WERI-Rb-1 (cell line): ENCODE data around the gene ECI1.
"Not testable (repeated sequence)": the region's sequence is repeated elsewhere in the genome, so short reads cannot be mapped to it uniquely, and the experiment has no call there.

Experiments used
- DNase-seq: peaks from one replicate; pipeline ENCODE4 v3.0.0-alpha.2; 2020
- H3K27ac ChIP-seq: fragments of 250-450 bp; sonication (Bioruptor Pico); 2 replicates; pipeline ENCODE4 v1.5.1; 2020; ENCODE audit warnings: mild to moderate bottlenecking, moderate library complexity
- H3K27me3 ChIP-seq: fragments of 250-450 bp; sonication (Bioruptor Pico); 2 replicates; pipeline ENCODE4 v1.5.1; 2021; ENCODE audit warnings: mild to moderate bottlenecking, low read depth, moderate library complexity; ENCODE audit not compliant: insufficient read depth, severe bottlenecking
- H3K36me3 ChIP-seq: fragments of 250-450 bp; sonication (Bioruptor Pico); 2 replicates; pipeline ENCODE4 v1.5.1; 2020; ENCODE audit warnings: mild to moderate bottlenecking, moderate library complexity
- H3K4me3 ChIP-seq: 2 replicates; pipeline ENCODE4 v1.5.1; 2011; ENCODE audit warnings: low read depth, mild to moderate bottlenecking, control low read depth, low read length
- H3K9me3 ChIP-seq: fragments of 250-450 bp; sonication (Bioruptor Pico); 2 replicates; pipeline ENCODE4 v1.5.1; 2021; ENCODE audit warnings: mild to moderate bottlenecking, moderate library complexity; ENCODE audit not compliant: severe bottlenecking
- TF ChIP-seq, protein P1 (sequence below): IDR thresholded peaks from 2 replicates; pipeline ENCODE4 v1.5.1; 2011; ENCODE audit warnings: low read depth, mild to moderate bottlenecking, control low read depth, inconsistent platforms, low read length

ECI1 gene

DNA sequence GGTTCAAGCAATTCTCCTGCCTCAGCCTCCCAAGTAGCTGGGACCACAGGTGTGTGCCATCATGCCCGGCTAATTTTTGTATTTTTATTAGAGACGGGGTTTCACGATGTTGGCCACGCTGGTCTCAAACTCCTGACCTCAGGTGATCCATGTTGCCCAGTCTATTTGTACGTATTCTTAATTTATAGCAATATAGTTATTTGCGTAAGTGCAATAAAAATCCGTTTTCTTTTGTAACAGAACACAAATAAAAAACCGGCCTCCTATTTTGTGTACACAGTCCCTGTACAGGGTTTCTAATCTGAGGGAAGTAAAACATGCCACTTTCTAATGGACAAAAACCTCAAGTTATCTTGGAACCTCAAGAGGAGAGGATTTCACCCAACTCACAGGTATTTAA is 8.9 kb upstream of the ECI1 start:
- DNase-seq: no peak
- H3K4me3 ChIP-seq: no peak overlapping the region
- TF ChIP-seq, protein P1, sequence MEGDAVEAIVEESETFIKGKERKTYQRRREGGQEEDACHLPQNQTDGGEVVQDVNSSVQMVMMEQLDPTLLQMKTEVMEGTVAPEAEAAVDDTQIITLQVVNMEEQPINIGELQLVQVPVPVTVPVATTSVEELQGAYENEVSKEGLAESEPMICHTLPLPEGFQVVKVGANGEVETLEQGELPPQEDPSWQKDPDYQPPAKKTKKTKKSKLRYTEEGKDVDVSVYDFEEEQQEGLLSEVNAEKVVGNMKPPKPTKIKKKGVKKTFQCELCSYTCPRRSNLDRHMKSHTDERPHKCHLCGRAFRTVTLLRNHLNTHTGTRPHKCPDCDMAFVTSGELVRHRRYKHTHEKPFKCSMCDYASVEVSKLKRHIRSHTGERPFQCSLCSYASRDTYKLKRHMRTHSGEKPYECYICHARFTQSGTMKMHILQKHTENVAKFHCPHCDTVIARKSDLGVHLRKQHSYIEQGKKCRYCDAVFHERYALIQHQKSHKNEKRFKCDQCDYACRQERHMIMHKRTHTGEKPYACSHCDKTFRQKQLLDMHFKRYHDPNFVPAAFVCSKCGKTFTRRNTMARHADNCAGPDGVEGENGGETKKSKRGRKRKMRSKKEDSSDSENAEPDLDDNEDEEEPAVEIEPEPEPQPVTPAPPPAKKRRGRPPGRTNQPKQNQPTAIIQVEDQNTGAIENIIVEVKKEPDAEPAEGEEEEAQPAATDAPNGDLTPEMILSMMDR: no peak
- no peaks in the 10 kb centered on the region for H3K9me3 ChIP-seq
- no peaks in the 10 kb centered on the region for H3K27me3 ChIP-seq
- no peak overlapping the region for H3K27ac ChIP-seq
- H3K36me3 ChIP-seq: peaks cover 99% of the 10 kb centered on the region

DNA sequence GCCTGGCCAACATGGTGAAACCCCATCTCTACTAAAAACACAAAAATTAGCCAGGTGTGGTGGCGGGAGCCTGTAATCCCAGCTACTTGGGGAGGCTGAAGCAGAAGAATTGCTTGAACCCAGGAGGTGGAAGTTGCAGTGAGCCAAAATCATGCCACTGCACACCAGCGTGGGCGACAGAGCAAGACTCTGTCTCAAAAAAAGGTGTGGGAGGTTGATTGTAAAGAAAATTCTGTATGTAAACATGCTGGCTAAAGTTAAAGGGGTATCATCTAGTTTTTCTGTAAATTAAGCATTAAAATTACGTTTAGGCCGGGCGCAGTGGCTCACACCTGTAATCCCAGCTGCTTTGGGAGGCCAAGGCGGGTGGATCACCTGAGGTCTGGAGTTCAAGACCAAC is 7.1 kb upstream of the ECI1 start:
- H3K27me3 ChIP-seq, H3K27ac ChIP-seq, H3K4me3 ChIP-seq, H3K9me3 ChIP-seq, DNase-seq: not testable (repeated sequence)
- H3K36me3 ChIP-seq: peaks cover 99% of the 10 kb centered on the region

DNA sequence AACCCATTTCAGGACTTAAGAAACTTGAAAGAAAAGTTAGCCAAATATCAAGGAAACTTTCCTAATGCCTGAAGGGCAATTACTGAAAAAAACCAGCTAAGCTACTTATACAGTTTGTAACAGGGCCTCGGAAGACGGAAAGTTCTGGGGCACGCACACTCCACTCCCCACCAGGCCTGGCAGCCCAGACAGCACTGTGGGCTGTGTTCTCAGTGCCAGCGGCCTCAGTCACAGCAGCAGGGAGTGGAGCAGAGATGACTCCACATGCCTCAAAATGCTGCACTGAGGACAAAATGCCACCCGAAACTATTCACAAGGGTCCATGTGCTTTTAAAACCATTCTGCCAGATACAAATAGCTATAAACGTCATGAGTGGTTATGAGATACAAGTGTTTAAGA is 6.3 kb upstream of the ECI1 start:
- no peaks in the 10 kb centered on the region for H3K27me3 ChIP-seq
- peaks cover 99% of the 10 kb centered on the region for H3K36me3 ChIP-seq
- H3K27ac ChIP-seq: no peak overlapping the region
- TF ChIP-seq, protein P1: no peak
- no peak overlapping the region for H3K4me3 ChIP-seq
- H3K9me3 ChIP-seq: no peaks in the 10 kb centered on the region
- no peak for DNase-seq

DNA sequence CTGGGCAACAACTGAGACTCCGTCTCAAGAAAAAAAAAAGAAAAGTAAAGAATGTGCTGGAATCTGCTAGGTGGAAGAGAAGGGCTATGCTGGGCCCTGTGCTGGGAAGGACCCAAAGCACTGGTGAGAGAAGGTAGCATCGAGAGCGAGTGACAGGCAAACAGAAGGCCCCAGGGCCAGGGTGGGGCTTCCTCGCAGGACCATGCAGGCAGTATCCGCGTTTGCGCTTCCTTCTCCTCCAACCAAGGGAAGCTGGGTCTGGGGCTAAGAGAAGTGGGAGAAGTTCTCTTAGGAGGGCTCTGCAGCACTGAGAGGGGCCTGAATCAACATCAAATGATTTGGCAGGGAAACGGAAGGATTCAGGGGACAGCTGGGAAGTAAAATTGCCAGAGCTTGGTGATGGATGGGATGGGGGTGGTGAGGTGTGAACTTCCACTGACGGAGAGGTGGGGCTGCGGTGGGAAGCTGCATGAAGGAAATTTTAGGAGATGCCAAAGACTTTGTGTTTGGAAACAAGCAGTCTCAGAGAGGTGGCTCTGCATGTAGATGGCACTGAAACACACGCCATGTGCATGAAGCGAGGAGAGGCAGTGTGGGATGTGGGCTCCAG is 5.2 kb upstream of the ECI1 start:
- H3K36me3 ChIP-seq: peaks cover 96% of the 10 kb centered on the region
- TF ChIP-seq, protein P1: no peak
- DNase-seq: no peak
- no peak overlapping the region for H3K4me3 ChIP-seq
- H3K27me3 ChIP-seq: no peaks in the 10 kb centered on the region
- no peaks in the 10 kb centered on the region for H3K9me3 ChIP-seq
- H3K27ac ChIP-seq: no peak overlapping the region

DNA sequence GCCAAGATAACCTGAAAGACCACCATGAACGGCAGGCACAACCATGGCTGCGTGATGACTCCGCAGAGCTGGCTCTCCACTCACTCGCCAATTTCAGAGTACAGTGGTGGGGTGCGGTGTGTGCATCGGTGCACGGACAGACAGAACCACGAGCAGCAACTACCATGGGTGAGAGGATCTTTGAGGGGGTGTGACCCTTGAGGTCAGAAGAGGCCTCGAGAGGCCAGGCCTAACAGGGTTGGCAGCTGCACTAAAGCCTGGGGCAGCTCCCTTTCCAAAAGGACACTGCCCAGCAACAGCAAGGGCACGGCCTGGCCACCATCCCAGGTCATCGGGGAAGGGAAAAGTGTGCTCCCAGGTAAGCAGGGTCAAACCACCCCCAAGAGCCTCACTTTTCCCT is 1.9 kb upstream of the ECI1 start:
- Histone ChIP-seq H3K36me3 (peaks cover 83% of the 10 kb centered on the region), H3K27ac (no peak overlapping the region)

DNA sequence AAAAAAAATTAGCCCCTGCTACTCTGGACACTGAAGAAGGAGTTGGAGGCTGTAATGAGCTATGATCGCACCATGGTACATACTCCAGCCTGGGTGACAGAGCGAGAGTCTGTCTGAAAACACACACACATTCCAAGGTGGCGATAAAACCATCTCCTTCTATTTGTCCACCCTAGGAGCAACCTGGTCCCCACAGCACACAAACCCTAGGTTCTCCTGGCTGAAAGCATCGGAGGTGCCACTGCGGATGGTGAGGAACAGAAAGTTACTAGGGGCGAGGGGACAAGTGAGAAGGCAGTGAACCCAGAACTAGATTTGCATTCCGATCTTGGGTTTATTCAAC is 1.4 kb upstream of the ECI1 start:
- no peak for DNase-seq
- Histone ChIP-seq H3K4me3 (no peak overlapping the region), H3K36me3 (peaks cover 79% of the 10 kb centered on the region), H3K27me3 (no peaks in the 10 kb centered on the region), H3K9me3 (no peaks in the 10 kb centered on the region), H3K27ac (no peak overlapping the region; the same call in 1 of the 2 replicates)
- TF ChIP-seq, protein P1: no peak

More for the DNA sequence above, 1.9 kb upstream of the ECI1 start:
- no peak overlapping the region for H3K4me3 ChIP-seq
- no peaks in the 10 kb centered on the region for H3K27me3 ChIP-seq
- no peak for DNase-seq
- TF ChIP-seq, protein P1: no peak
- no peaks in the 10 kb centered on the region for H3K9me3 ChIP-seq
